GM18909 (cell line): Measurements from ENCODE around the gene RPL29.
A peak's percentile ranks its signal among the peaks of the same experiment; 100 is the strongest.
"Not testable (repeated sequence)": the region's sequence is repeated elsewhere in the genome, so short reads cannot be mapped to it uniquely, and the experiment has no call there.

Experiments
- ATAC-seq: cut with Tn5 transposase; IDR thresholded peaks from one replicate; pipeline ENCODE4 v1.9.1; 2021; ENCODE audit warnings: mild to moderate bottlenecking; ENCODE audit not compliant: unreplicated experiment, poor library complexity

The RPL29 gene

DNA sequence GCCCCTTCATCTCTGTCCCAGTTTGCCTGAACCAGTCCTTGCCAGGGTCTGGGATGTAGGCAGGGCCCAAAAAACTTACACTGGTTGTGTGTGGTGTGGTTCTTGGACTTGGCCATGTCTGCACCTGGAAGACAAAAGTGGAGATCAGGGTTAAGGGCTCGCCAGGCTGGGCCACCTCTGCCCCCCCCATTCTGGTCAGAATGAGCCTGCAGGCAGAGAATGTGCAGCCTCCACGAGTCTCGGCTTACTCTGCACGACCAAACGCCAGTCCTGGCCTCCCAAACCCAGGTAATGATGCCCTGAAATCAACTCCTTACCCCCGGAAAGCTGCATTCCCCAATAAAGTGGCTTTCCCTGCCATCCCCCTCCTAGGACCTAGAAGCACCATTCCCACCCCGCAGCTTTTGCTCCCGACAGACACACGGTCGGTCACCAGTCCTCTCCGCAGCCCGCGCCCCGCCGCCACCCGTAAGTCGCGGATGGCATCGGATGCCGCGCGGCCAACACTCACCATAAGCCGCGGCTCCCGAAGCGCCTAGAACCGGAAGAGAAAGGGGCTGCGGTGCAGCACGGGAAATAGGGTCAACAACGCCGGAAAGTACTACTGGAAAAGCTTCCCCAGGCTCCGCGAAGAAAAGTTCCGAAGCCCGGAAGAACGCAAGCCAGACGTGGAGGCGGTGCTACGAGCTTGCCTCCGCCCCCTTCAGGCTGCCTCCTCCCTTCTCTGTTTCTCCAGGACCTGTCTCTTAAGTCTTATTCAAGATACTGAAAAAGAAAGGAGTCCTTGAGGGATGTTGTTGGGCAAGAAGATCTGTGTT lies at the start of gene RPL29:
TSS of gene RPL29 (minus strand) at position 550 of the 818 bp plus-strand sequence. CDS start at position 116, 434 bp downstream.
- ATAC-seq = peak; percentile 77

DNA sequence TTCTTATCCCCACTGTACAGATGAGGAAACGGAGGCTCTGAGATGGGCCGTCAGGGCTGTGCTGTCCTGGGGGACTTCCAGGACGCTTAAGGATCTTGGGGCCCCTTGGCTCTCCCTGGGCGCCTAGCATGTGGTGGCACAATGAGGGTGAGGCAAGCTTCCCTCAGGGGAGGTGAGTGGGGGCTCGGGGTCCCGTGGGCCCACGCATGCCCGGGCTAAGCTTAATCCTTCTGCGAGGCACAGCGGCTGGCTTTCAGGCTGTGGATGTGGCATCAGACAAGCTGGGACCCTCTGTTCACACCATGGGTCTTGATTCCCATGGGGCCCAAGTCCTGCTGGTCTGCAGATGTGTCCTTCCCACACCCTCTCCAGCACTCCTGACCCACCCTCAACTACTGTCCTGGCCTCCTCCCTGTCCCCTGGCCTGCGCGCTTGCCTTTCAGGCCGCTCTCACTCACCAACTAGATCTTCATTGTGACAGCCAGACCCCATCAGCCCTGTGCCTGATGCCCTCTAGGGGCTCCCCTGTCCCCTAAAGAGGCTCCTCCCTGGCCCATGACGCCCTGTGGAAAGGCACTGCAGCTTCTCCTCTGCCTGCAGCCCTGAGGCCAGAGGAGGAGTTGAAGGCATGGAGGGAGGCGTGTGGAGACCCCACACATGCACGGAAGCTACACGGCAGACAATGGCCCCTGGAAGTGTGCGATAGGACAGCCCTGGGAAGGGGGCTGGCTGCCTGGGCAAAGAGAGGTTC lies 49.3 kb upstream of the RPL29 start:
- ATAC-seq = no peak

DNA sequence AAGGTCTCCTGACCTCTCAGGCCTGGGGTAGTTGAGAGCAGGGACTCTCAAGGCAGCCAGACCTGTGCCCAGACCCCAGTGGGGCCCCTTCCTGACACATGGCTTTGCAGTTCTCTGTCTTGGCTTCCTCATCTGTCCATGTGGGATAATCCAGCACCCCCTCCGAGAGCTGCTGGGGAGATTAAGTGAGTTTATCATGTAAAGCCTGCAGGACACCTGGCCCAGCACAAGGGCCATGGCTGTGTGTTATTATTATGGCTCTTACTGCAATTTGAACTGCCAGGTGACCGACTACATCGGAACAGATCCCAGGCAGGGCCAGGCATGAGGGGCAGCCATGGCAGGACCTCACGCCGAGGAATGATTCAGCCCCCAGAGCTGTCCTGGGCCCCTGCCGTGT lies 48.1 kb upstream of the RPL29 start:
- no peak for ATAC-seq

DNA sequence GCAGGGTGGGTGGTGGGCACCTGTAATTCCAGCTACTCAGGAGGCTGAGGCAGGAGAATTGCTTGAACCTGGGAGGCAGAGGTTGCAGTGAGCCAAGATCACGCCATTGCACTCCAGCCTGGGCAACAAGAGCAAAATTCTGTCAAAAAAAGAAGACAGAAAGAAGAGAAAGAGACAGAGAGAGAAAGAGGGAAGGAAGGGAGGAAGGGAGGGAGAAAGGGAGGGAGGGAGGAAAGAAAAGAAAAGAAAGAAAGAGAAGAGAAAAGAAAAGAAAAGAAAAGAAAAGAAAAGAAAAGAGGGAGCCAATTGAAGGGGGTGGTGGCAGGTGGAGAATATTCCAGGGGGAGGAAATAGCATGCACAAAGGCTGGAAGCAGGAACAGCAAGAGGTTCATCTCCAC lies 47.3 kb upstream of the RPL29 start:
- ATAC-seq = not testable (repeated sequence)

DNA sequence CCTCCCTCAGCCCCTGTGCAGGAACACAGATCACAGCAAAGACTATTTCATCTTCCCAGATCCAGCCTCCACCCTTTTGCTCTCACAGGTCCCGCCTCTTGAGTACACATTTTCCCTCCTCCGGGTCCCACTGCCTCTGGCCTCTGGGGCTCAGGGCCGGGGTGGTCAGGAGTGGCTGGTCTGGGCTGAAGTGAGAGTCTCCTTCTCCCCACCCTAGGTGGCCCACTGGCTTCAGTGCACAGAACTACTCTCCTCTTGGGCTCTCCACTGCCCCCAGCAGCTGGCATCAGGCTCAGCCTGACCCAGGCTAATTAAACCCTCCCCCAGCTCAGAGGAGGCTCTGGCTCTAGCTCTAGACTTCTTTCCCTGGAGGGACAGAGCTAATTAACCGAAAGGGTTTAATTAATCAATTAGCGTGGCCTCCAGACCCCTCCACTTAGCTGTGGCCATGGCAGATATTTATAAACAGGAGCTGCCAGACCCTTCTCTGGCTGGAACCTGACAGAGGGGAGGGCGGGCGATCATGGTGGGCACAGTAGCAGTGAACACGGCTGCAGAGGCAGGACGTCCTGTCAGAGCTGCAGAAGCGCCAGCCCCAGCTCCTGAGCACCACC lies 45.5 kb upstream of the RPL29 start:
- ATAC-seq = no peak

DNA sequence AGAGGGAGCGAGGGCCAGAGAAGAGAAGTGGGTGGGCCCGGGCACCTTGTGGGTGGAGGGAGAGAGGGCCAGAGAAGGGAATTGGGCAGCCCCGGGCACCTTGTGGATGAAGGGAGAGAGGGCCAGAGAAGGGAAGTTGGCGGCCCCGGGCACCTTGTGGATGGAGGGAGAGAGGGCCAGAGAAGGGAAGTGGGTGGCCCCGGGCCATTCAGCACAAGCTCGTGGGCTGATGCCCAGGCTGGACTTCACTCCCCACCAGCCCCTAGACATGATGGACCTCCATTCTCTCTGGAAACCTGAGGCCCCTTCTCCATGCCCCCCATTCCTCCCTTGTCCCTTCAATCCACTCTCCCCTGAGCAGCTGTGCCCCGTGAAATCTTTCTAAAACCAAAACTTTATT lies 44.9 kb upstream of the RPL29 start:
- ATAC-seq = no peak

DNA sequence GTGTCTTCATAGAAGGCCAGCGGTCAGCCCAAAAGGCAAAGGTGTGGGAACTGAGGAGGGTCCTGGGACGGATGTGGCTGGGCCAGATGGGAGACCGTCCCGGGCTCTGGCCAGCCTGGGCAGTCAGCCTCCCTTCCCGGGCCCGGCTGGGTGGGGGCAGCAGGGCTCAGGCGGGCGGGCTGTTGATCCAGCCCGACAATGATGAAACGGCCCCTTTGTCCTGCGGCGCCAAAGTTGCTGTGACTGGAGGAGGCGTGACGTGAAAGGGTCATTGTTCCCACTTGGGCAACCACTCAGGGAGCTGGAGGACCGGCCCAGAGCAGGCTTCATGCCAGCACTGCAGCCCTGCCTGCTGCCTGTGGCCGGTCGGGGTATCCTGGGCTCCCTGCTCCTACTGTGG lies 44.2 kb upstream of the RPL29 start:
- no peak for ATAC-seq

DNA sequence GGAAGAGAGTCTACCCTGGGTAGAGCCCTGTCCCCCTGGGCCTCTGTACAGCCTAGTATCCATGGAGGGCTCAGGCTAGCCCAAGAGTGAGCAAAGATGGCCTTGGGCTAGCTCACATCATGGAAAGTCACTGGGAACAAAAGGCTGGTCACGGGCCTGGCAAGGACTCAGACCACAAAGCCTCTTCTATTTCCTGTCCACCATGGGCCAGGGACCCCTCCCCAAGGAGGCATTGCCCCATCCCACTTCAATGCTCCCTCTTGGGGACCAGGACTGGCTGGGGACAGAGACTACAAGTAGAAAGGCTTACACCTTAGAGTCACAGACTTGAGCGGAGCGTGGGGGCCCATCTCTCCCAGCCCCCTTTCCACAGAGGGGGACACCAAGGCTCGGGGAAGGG lies 43.7 kb upstream of the RPL29 start:
- no peak for ATAC-seq

DNA sequence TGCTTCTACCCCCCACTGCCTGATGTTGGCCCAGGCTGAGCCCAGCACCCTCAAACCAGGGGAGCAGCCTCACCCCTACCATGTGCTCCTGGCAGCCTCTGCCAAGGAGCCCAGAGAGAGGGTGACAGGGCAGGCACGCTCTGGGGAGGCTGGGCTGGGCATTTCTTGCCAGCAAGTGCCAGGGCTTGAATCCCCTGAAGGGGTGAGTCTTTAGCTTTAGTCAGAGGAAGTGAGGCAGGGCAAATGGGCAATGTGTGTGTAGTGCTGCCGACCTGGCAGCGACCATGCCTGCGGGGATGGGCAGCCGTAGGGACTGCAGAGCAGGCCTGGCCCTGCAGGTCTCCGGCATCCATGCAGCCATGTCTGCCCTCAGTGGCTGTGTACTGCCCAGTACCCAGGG lies 42.5 kb upstream of the RPL29 start:
- no peak for ATAC-seq

DNA sequence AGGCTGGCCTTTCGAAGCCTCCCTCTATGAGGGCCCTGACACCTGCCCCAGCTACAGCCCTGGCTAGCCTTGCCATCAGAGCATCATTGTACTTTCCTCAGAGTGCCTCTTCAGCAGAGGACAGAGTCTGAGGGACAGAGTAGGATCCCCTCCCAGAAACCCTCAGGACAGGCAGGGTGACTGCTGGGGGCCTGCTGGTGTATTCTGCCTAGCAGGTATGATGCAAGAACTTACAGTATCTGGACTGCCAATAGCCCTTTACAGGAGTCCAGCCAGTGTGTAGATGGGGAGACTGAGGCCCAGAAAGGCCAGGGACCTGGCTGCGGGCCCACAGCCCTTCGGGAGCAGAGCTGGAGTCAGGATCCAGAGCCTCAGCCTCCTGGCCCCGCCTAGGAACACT lies 41.6 kb upstream of the RPL29 start:
- no peak for ATAC-seq

DNA sequence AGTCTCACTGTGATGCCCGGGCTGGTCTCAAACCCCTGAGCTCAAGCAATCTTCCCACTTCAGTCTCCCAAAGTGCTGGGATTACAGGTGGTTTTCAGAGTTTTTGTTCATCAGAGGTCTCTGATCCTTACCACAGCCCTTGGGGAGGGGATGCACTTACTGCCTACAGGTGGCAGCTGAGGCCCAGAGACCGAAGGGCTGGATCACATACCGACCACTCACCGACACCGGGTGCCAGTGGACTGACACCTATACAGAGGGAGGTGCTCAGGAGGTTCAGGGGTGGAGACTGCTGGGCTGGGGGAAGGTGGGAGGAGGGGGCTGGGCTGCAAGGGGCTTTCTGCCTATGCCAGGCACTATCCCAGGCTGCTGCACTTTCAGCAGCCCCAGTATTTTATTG lies 41.1 kb upstream of the RPL29 start:
- no peak for ATAC-seq

DNA sequence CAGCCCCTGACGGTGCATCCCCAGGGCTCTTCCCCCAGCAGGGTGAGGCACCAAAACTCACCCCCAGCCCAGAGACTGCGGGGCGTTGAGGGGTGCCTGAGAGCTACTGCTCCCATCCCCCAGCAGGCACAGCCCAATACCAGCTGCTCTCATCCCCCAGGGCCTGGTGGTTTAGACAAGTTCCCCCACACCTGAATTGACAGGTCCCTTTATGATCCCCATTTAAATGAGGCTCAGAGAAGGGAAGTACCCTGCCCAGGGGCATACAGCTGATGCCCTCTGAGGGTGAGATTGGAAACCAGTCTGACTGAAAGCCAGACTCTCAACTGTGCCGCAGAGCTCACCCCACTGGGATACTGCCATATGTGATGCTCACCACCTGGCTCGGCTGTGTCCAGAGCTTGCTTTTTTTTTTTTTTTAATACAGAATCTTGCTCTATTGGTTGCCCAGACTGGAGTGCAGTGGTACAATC lies 40.6 kb upstream of the RPL29 start:
- ATAC-seq = peak; percentile 80

DNA sequence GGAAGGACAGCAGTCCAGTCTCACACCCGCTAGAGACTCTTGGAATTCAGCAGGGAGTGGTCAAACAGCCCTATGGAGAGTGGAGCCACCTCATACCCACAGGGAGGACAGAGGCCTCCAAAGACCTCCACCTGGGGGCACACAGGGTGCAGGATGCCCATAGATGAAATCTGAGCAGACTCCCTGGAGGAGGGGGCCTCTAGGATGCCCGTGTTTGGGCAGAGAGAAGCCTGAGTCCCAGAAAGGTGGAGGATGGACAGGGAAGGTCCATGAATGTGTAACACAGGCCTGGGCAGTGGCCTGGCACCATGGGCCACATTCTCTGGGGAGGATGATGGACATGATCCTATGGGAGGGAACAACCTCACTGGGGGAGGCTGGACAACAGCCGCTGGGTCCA lies 39.0 kb upstream of the RPL29 start:
- ATAC-seq = no peak

DNA sequence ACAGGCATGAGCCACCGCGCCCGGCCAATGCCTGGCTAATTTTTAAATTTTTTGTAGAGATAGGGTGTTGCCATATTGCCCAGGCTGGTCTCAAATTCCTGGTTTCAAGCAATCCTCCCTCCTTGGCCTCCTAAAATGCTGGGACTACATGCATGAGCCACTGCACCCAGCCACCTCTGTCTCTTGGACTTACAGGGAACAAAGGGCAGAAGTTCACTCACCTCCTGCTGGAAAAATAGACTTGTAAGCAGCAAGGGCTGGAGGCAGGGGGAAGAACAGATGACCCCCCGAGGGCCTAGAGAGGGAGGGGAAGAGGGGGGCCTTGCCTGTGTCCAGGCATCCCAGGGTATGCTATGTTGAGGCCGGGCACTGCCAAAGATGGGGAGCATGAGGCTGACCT lies 38.5 kb upstream of the RPL29 start:
- no peak for ATAC-seq

DNA sequence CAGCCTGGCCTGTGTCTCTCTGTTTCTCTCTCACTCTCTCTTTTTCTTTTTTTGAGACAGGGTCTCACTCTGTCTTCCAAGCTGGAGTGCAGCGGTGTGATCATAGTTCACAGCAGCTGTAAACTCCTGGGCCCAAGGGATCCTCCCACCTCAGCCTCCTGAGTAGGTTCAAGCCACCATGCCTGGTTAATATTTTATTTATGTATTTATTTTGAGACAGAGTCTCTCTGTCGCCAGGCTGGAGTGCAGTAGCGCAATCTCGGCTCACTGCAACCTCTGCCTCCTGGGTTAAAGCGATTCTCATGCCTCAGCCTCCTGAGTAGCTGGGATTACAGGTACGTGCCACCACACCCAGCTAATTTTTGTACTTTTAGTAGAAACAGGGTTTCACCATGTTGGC lies 38.1 kb upstream of the RPL29 start:
- ATAC-seq = not testable (repeated sequence)

DNA sequence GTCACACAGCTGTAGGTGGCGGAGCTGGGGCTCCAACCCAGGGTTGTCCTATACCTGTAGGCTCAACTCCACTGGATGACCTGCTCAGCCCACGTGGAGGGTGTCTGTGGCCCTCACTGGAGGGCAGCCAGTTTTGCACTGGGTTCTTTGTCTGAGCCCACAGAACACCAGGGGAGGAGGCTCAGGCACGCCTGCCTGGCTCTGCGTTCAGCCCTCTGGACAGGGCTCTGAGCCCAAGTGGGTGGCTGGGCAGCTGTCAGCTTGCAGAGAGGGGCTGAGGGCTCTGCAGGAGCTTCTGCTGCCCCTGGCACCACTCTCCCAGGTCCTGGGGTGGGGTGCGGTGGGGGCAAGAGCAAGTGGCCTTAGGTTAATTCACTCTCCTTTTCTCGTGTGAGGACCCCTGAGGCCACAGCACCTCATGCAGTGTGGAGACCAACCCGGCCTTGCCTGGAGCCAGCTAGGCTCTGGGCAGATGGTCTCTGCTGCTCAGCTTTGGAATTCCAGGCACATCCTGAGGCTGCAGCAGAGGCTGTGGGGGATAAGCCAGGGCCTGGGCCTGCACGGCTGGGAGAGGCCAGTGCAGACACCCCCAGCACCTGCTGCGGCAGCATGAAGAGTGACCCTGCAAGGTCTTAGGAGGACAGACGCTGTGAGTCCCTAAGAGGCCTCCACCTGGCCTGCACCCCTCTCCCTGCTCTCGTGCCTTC lies 37.2 kb upstream of the RPL29 start:
- ATAC-seq = no peak

DNA sequence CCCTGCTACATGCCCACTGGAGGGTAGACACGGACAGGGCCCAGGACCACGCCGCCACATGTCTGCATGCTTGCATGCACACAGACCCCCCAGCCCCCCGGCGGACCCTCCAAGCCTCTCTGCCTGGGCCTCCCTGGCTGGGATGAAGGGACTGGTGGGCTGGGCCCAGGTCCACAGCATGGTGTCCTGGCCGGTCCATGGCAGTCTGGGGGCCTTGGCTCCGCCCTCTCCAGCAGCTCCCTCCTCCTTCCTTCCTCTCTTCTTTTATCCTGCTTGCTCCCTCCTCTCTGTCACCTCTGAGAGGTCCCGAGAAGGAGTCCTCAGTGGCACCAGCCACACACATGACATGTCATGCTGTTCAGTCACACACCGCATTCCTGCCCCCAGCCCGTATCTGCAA lies 36.2 kb upstream of the RPL29 start:
- ATAC-seq = no peak

DNA sequence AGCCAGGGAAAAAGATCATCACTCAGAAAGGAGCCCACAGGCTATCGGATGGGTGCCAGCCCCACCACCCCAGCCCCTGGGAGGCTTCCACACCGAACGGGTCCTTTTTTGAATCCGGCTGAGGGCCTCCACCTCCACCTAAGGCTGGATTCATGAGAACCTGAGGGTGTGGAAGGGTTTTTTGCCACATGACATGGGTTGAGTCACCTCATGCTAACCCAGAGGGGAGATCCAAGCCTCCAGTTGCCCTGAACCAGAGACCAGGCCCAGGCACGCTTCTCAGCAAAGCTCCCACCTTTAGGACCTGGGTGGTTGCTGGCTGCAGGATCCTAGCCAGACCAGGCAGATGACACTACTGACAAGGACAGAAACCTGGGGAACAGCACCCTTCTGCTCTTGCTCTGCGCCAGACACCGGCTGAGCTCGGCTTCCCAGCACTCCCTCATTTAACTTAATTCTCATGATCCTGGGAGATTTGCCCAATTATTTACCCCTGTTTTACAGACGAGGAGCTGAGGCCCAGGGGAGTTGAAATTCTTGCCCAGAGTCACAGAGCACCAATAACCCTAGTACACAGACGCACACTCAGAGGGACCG lies 35.1 kb upstream of the RPL29 start:
- ATAC-seq = no peak

DNA sequence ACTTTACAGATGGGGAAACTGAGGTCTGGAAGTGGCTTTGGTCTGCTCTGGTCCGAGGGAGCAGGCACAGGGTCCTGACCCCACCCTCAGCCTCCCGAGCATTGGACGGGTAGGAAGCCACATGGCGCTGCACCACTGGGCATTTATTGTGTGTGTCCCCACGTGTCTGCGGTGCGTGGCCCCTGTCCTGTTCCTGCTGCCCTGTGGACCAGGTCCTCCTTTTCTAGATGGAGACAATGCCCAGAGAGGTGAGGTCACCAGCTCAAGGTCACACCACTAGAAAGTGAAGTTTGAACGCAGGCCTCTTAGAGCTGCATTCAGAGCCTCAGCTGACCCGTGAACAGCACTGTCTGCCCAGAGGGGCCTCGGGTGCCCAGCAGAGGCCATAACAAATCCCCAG lies 33.8 kb upstream of the RPL29 start:
- ATAC-seq = no peak

DNA sequence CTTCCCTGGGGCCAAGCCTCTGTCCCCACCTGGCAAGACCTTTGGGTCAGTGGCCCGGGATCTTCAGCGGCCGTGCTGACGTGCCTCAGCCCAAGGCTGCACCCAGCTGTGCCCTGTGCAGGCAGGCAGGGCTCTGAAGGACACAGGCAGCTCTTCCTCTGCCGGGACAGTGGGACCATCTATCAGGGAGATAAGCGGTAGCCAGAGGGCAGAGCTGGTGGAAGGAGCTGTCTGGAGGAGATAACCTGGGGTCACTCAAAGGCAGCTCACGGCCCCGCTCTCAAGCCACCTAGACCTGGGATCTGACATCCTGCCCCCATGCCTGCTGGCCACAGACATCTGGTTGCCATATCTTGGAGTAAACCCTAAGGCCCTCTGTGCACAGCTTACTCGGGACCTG lies 33.4 kb upstream of the RPL29 start:
- no peak for ATAC-seq
